GM12873 (cell line): ENCODE results near the gene SVIP.

Experiments used
- TF ChIP-seq, protein P1 (sequence below): IDR thresholded peaks from 2 replicates; pipeline ENCODE4 v1.5.1; 2012; ENCODE audit warnings: low read depth, mild to moderate bottlenecking, moderate library complexity, low read length, control low read depth; ENCODE audit not compliant: insufficient read depth; ENCODE audit errors: missing control alignments

Gene SVIP

DNA sequence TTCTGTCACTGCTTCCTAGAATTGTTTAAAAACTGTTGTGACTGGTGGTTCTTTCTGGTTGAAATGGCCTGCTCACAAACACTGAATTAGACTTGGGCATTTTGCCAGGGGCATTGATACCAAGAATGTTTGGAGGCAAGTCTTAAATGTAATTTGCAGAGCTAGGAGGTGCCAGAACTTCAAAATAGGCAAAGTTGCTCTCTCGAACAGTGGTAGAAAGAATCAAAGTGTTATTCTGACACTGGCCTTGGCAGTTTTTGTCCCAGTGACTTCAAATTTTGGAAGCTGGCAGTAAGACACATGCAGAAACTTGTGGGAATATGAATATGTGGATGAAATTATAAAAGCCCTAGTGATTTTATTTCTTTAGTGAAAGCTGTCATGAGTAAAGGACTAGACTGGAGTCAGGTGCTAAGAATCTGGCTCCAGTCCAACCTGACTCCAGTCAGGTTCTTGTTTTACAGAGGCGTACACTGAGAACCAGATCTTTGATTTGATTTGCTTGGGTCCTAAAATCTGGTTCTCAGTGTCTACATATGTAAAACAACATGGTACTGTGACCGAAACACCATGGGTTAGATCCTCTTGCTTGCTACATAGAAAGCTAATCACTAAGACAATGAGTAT is 20.9 kb downstream of the SVIP start:
- TF ChIP-seq, protein P1, sequence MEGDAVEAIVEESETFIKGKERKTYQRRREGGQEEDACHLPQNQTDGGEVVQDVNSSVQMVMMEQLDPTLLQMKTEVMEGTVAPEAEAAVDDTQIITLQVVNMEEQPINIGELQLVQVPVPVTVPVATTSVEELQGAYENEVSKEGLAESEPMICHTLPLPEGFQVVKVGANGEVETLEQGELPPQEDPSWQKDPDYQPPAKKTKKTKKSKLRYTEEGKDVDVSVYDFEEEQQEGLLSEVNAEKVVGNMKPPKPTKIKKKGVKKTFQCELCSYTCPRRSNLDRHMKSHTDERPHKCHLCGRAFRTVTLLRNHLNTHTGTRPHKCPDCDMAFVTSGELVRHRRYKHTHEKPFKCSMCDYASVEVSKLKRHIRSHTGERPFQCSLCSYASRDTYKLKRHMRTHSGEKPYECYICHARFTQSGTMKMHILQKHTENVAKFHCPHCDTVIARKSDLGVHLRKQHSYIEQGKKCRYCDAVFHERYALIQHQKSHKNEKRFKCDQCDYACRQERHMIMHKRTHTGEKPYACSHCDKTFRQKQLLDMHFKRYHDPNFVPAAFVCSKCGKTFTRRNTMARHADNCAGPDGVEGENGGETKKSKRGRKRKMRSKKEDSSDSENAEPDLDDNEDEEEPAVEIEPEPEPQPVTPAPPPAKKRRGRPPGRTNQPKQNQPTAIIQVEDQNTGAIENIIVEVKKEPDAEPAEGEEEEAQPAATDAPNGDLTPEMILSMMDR: no peak

DNA sequence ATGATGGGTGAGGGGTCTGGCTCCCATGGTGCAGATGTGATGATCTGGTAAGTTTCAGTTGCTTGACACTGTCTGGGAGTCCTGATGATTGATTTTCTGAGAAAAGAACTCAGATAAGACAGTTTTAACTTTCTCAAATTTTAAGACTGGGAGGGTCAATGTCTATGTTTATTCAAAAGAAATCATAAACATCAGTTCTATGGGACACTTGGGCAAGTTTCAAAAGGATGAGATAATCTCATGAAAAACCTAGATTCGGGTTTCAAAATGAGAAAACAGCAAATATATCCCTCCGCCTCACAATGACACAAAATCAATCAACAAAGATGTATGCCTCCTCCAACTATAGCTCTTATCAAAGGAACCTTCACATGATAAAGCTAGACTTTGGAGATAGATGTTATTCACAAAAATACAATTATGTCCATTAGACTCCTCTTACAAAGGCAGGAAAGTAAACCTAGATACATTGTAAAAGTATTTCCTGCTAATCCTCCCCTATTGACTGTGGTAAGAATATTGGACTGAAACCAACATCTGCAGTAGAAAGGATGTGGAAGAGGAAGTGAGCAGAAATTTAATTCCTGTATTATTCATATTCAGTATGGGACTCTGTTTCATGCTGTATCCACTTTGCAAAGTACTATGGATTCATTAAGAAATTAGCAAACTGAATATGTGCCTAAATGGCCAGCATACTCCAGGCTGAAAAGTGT is 21.6 kb downstream of the SVIP start:
- TF ChIP-seq, protein P1: no peak

DNA sequence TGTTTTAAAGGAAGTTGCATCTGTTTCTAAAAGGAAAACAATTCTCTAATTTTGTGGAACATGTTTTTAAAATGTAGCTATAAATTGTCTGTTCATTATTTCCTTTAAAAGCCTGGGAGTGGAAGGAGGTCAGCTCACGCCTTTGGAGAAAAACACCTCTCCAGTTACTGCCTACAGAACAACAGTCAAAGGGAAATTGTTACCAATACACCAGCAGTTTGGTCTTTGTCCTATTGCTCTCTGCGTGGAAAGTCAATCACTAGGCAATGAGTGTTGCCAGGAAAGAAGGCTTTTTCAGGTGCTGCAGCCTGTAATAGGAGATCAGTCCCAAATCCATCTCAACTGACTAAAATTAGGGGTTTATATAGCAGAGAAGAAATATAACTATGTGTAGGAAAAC is 22.2 kb downstream of the SVIP start:
- TF ChIP-seq, protein P1: no peak

DNA sequence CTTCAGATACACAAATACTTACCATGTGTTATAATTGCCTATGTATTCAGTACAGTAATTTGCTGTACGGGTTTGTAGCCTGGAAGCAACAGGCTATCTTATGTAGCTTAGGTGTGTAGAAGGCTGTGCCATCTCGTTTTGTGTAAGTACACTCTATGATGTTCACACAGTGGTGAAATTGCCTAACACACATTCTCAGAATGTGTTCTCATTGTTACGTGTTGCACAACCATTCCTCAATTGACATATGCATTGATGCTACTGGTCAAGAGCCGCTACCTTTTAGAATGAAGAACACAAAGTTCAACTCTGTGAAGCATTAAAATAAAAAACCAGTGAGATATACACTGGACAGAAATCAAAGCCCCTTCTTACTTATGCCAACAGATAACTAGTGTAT is 26.7 kb downstream of the SVIP start:
- TF ChIP-seq, protein P1: no peak

DNA sequence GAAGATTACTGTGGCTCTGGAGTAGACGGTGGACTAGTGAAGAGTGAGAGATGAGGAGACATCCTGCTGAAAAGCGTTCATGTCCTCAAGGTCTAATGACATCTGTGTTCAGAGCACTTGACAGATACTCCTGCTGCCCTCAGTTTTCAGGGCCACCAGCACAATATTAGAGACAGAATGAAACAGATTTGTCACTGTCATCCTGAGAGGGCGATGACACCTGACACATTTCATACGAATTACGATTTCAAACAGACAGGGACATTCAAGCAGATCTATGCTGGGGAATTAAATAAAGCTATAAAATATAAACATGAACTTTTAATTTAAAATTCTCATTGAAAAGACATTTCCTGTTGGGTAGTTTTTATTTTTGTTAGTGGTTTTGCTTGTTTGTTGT is 29.1 kb downstream of the SVIP start:
- TF ChIP-seq, protein P1: no peak

DNA sequence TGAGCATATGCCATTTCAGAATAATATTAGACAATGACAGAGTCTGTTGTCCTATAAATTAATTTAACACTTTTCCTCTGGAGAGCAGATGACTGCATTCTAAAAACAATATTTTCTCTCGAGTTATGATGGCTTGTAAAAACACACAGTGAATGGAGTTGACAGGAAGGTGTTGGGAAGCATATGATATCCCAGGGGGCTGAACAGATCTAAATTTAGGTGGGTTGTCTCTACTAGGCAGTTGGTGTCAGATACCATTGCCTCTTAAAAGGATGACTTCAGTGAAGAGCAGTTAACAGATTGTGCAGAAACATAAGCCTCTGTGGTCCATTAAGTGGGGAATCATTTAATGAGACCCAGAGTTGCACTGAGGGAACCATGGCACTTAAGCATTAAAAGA is 30.7 kb downstream of the SVIP start:
- TF ChIP-seq, protein P1: no peak

DNA sequence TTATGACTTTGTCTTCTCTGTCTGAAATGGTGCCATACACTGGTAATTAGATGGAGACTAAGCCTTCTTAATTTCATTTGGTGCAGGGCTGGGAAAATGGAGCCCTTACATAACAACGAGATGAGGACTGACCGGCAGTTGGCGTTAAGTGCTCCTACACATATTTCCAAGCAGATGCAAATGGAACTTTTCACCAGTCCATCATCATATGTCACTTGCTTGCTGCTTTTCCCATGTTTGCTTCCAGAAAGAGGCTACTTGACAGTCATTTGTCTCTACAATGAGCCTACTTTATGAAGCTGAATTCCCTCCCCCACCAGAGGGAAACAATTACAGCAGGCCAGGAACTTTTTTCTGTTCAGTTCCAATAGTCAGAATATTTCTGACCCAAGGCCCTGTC is 32.6 kb downstream of the SVIP start:
- TF ChIP-seq, protein P1: no peak
